RKO (cell line): Measurements from ENCODE around the gene TBX2.
"Not testable (repeated sequence)": the region's sequence is repeated elsewhere in the genome, so short reads cannot be mapped to it uniquely, and the experiment has no call there.

ENCODE experiments used
- DNase-seq: peaks from one replicate; pipeline ENCODE4 v3.0.0-alpha.2; 2016; ENCODE audit warnings: low spot score

The TBX2 gene

DNA sequence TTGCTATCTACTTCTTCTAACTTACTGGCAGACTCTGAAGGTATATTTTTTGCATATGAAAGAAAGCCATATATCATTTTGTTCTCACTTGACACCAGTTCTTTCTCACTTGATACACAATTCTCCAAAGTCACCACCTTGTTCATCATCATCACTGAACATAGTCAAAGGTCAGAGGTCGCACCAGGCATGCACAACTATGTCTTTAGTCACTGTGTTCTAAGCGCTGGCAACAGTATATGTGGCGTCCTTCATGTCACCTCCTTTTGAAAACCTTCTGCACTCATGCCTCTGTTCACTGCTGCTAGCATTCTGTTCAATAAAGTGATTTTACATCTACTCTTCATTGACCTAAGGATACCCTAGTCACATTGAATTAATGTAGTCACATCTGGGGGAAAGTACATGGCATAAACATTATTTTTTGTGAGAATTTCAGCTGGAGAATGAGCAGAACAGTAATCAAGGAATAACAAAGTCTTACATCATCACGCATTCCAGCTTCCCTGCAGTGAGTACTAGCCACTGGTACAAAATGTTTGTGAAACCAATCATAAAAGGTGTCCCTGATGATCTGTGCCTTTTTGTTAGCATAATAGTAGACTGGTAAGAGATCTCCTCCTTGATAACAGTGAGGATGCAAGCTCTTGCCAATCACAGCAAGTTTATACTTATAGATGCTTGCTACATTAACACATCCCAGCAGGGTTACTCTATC, 32.1 kb downstream of the TBX2 start:
- DNase-seq: no peak

DNA sequence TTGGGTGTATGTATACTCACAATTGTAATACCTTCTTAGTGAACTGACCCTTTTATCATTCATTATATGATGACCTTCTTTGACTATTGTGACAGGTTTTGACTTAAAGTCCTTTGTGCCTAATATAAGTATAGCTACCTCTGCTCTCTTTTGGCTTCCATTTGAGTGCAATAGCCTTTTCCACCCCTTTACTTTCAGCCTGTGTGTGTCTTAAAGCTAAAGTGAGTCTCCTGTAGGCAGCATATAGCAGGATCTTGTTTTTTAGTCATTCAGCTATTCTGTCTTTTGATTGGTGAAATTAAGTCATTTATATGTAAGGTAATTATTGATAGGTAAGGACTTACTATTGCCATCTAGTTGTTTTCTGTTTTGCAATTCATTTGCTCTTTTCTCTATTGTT, 36.6 kb downstream of the TBX2 start:
- DNase-seq: no peak

DNA sequence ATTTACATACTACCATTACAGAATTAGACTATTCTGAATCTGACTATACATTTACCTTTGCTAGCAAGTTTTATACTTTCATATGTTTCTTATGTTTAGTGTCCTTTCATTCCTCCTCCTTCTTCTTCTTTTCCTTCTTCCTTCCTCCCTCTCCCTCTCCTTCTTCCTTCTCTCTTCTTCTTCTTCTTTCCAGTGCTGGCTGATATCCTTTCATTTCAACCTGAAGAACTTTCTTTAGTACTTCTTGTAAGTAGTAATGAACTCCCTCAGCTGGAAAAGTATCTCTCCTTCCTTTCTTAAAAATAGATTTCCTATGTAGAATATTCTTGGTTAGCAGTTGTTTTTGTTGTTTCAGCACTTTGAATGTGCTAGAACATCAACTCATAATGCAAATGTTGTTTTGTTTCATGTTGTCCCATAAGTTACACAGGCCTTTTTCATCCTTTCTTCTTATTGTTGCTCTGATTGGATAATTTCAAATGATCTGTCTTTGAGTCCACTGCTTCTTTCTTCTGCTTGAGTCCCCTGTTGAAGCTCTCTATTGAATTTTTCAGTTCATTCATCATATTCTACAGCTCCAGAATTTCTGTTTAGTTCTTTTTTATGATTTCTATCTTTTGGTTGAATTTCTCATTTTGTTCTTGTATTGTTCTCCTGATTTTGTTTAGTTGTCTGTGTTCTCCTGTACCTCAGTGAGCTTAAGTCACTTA, 37.5 kb downstream of the TBX2 start:
- no peak for DNase-seq

DNA sequence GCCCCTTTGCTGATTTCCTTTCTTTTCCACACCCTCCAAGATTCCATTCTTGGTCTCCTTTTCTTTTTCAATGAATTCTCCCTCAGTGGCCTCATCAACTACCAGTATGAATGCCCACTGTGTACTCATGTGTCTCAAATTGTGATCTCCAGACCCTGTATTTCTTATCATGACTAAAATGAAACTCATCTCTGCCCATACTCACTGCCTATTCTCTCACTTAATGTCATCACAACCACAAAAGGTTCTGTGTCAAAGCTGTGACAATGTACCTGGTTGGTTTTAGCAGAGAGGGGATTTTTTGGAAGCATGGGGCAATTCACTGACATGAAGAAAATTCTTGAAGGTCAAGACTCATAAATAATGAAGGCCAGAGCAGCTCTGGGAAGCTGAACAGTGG, 41.1 kb downstream of the TBX2 start:
- no peak for DNase-seq

DNA sequence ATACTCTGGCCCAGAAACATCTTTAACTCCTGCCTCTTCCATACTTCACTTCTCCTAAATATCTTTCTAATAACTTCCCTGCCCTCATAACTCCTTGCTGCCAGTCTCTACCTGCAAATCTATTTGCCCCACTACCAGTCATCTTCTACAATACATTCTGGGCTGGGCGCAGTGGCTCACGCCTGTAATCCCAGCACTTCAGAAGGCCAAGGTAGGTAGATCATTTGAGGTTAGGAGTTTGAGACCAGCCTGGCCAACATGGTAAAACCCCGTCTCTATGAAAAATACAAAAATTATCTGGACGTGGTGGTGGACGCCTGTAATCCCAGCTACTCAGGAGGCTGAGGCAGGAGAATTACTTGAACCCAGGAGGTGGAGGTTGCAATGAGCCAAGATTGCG, 41.9 kb downstream of the TBX2 start:
- DNase-seq: not testable (repeated sequence)

DNA sequence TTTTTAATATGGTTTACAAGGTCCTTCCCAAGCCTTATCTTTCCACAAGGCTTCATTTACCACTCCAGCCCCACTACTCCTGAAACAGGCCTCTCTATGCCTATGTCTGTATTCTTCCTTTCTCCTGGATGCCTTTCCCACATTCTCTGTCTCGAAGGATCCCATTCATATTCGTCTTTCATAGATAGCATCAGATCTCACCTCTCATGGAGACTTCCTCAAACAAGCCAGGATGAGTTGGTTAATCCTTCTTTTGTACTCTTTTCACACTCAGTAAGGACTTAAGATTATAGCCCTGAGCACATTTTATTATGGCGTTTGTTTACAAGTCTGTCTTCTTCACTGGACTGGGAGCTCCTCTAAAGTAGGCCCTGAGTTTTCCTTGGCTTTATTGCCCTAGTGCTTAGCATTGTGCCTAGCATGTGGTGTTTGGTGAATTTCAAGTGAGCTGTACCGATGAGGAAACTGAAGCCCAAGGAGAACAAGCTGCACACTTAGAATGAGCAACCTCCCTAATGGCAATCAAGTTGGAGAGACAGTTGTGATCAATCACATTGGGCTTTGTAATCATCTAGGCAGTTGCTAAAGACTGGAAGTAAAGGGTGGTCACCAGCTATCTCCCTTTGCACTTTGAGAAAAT, 42.6 kb downstream of the TBX2 start:
- no peak for DNase-seq

DNA sequence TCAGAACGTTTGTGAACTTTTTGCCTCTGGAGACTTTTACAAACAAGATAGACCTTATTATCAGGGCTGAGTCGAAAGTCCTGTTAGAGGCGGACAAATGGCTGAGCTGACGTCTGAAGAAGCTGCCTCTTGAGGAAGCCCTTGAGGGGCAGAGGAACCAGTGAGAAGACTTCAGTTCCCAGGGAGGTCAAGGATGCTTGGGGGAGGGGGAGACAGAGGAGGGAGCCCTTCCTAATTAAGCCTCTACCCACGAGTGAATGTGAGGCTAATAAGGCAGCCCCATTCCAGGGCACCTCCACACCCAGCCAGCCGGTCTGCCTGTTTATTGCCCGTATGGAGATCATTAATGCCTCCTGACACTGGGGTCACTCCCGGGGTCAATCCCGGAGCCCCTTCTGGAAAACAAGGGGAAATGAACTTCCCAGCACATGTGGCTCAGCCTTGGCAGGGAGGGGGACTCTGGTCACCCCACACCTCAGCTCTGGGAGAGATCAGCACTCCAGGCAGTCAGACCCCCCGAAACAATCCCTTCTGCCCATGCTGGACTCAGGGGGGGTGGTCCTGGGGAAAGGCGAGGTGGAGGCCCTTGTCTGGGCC, 43.3 kb downstream of the TBX2 start:
- no peak for DNase-seq

DNA sequence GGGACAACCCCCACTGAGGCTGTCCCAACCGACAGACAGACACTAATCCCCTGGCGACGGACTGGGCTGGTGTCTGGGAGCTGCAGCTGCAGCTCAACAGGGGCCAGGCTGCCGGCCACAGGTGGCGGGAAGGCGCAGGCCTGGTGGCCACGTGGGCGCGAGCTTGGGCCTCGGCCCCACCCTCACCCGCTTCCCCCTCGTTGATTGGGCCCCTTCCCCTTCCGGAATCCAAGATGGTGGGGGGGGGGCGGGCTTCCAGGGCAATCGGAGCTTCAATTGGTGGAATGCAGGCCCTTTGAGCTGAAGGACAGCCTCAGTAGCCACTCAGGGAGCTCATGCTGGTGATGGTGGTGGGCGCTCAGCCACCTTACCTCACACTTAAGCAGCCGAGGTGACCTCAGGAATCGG, 43.8 kb downstream of the TBX2 start:
- DNase-seq: no peak

DNA sequence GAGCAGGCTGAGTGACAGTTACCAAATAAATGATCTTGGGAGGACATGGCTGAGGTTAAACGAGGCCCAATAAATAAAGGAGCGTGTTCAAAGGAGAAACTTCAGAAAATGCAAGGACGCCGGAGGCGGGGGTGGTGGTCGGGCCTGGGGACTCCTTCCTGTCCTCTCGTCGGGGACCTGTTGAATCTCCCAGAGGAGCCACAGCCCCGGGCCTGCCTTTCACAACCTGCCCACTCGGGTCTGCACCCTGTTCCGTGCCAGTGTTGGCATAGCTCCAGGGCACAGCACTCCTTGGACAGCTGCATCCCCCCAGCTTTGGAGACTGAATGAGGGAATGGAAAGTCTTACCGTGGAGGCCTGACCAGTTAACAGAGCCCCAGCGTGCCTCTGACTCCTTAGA, 44.4 kb downstream of the TBX2 start:
- no peak for DNase-seq

DNA sequence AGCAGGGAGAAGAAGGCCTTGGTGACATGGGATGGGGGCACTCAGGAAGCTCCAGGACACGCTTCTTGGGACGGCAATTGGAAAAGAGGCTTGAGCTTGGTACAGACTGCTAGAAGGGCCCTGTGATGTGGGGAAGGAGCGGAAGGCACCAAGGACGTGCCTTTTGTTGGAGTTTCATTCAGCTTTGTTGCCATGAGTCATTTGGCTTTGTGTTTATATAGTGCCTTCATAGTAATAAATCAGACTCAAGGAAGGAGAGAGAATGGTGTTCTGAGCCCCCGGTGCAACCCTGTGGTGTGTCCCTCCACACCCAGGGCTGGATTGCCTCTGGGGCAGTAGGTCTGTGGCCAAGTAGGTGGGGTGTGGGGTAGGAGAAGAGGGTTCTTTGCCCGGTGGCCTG, 45.2 kb downstream of the TBX2 start:
- DNase-seq: no peak

DNA sequence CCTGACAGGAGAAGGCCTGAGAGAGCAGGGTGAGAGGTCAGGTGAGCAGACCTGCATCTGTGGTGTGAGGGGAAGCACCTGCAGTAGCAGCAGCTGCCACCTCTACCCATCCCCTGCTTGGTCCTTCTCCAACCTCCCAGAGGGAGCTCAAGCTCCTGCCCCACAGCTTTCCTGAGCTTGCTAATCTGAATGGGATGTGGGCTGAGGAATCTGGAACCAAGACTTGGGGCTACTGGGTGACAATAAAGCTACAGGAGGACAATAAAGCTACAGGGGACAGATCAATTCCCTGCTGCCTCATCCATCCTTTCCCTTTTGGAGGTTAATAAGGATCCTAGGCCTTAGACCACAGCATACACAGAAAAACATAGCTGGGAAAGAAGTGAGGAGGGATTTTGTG, 47.7 kb downstream of the TBX2 start:
- DNase-seq: no peak

DNA sequence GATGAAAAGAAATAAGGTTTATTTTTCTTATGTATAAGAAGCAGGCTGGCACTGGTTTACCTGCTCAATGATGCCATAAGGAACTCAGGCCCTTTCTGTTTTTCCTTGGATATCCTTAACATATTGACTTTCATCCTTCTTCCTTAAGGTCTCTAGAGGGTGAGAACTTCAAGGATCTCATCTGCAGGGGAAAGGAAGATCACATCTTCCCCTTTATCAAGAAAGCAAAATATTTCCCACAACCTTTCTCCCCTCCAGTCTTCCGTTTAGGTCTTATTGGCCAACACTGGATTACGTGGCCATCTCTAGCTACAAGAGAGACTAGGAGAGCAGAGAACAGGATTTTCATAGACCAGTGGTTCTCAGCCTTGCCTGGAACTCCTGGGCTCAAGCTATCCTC, 48.4 kb downstream of the TBX2 start:
- no peak for DNase-seq

DNA sequence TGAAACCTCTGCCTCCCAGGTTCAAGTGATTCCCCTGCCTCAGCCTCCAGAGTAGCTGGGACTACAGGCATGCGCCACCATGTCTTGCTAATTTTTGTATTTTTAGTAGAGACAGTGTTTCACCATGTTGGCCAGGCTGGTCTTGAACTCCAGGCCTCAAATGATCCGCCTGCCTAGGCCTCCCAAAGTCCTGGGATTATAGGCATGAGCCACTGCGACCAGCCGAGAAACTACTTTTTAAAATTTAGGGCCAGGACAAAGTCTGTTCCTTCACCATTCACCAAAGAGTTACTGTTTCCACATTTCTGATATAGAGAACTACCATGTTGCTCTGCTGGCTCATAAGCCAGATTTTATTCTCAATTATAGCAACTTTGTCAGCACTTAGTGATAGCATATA, 49.5 kb downstream of the TBX2 start:
- not testable (repeated sequence) for DNase-seq

DNA sequence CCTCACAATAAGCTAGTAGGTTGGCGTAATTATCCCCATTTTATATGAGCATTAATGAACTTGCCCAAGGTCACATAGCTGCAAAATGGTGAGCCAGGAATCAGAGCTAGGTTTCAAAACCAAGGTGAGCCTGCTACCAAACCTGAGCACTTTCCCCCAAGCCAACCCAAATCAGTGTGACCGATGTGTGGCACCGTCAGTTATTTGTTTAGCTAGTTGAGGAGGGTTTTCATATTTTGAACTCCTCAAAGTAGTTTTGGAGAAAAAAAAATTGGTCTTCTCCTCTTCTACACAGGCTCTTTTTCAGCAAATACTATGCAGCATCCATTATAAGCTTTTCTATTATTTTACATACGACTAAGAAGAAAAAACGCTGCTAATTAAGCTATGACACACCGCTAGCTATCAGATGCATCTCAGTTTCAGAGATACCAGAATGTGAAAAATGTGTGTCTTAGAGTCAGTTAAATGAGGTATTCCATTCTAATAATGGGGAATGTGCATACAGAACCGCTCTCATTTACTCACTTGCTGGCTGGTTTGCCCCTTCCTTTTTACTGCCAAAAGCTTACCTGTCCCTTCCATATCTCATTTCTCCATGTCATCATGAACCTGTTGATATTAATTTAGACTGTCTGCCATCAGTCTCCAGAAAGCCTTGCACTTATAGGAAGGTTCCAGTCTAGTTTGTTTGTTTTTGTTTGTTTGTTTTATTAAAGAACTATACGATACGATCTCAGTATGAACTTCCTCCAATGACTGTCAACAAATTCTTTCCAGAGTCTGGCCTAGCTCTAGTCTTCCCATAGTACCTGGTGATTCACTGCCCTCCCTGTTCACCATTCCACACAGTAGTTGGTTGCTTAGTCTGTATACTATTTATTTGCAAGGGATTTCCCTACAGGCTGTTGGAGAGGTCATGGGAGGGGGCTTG, 50.3 kb downstream of the TBX2 start:
- no peak for DNase-seq

DNA sequence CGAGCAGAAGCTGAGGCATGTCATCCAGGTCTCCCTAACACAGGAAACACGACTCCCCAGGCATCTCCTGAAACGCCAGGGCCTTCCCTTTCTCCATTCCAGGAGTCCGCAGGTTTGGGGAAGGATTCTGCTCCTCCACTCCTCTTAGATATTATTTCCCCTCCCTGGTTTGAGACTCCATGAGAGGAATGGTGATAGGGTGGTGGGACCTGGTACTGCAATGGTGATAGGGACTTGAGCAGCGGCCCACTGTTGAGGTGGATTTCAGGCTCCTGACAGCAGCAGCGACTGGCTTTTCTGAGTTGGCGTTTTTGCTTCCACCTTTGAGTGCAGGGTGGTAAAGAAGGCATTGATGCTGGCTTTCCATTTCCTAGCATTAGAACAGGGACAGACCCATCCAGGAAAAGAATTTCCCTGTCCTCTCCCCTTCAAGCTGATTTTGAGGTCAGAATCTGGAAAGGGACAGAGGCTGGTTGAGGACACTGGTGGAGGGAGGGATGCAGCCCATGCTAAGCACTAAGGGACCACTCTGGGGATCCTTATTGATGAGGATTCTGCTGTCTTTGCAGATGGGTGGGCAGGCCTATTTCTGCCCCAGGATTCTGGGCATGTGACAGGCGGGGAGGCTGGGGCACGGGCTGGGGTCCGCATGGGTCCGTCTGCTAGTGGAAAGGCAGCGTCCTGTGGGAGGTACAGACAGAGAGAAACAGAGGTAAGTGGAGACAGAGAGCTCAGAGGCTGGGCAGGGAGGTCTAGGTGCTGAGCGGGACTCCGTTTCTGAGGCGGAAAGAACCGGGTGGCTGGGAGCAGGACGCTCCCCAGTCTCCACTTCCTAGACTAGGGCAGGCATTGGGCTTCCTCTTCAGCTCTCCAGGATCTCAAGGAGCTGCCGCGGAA, 51.2 kb downstream of the TBX2 start:
- no peak for DNase-seq

DNA sequence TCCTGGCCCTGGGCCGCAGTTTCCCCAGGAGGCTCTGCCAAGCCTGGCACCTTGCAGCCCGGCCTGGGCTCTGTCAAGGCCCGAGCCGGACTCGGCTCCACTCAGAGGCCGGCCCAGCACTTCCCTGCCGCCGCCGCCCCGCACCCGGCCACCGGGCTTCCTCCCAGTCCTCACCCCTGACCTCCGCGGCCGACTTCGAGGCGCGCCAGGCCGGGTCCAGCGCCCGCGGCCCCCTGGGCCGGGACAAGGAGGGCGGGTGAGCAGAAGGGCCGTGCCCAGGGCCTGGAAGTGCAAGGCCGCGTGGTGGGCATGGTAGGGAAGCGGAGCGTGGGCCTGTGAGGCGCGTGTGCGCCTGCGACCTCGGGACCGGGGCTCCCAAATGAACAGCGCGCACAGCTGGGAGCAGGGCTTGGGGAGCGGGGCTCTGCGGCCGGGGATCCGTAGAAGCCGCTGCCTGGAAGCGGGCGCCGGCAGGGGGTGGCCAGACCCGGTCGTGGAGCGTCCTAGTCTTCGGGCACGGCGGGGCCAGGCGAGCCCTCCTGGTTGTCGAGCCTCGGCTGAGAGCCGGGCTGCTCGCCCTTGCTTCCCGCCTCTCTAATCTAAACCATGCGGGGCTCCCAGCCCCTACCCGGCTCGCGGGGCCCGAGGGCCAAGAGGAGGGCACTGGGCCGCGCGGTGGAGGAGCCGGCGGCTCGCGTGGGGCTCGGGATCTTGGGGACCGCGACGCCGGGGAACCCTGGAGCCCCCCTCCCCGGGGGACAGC, 52.1 kb downstream of the TBX2 start:
- DNase-seq: no peak

DNA sequence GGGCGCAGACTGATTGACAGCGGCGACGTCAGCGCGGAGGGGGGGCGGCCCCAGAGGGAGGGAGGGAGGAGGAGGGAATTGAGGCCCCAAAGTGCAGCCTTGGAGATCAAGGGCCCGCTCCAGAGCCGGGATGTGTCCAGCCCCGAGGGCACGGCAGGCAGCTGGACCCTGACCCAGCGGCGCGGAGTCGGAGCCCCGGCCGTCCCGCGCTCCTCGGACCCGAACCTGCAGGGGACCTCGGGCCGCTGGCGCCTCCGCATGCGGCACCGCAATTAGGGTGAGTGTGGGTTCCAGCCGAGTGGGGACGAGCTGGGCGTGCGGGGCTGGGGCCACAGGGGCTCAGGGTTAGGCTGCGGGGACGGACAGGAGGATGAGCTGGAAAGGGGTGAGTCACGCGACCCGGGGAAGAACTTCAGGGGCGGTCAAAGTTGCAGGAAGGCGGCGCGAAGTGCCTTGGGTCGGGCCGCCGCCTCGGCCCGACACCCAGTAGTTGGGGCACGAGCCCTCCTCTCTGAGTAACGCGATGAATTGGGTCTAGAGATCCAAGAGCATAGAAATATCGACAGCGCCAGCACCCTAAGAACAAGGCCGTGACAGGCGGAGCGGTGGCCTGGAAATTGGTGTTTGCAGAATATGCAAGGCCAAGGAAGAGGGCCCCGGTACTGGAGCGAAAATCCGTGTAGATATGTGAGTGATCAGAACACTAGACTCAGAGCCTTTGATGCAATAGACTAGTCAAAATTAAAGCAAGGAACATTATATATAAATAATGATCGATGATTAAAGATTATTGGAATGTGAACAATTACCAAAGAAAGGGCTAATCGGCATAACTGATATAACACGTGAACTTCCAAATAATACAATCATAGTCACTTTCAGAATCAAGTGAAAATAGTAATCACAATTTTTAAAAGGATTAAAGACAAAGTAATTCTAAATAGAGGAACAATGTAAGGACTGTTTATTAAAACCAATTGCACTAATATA, 53.0 kb downstream of the TBX2 start, which contains the start of gene TBX4:
Gene TBX4 (plus strand): TSS at position 122 of the 990 bp plus-strand sequence. CDS start 4,069 bp downstream, outside the sequence.
- DNase-seq: no peak

DNA sequence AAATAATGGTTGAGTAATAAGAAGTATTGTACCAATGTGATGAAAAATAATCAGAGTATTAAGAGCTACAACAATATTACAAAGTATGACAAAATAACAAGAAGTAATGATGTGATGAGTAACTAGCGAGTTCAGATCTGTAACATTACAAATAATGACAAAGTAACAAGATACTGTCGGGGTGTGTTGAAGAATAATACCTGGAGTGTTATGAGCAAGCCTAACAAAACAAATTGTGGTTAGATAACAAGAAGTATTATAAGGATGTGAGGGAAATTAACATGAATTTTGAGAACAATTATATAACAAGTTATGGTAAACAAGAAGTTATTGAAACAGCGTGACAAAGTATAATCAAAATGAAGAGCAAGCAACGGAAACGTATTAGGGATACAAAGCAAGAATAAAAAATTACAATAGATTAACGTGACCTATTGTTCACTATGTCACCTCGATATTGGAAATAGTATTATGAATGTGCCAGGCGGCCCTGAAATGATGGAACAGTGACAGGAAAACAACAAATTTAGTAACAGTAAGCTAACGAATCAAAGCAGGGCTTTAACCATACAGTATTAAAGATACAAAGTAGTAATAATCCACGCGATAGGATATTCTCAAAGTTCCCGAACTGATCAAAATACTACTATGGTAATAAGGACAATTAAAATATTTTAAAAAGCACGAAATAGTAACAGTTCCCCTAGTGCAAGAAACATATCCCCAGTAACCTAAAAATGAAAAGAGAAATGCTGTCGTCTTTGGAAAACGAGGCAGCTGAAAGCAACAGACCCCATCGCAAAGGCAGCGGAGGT, 54.1 kb downstream of the TBX2 start:
- no peak for DNase-seq
